Stimulated activated CD8-positive, alpha-beta memory T cell treated with anti-CD3 and anti-CD28 coated beads, Interleukin-7, amount 100 ng/mL, for 24 hours (primary cell): ENCODE results near the gene GFPT1.
"Not testable (repeated sequence)": the region's sequence is repeated elsewhere in the genome, so short reads cannot be mapped to it uniquely, and the experiment has no call there.

Experiments
- DNase-seq: peaks from one replicate; pipeline ENCODE4 v3.0.0-alpha.2; 2020; ENCODE audit warnings: low read depth

GFPT1 gene

DNA sequence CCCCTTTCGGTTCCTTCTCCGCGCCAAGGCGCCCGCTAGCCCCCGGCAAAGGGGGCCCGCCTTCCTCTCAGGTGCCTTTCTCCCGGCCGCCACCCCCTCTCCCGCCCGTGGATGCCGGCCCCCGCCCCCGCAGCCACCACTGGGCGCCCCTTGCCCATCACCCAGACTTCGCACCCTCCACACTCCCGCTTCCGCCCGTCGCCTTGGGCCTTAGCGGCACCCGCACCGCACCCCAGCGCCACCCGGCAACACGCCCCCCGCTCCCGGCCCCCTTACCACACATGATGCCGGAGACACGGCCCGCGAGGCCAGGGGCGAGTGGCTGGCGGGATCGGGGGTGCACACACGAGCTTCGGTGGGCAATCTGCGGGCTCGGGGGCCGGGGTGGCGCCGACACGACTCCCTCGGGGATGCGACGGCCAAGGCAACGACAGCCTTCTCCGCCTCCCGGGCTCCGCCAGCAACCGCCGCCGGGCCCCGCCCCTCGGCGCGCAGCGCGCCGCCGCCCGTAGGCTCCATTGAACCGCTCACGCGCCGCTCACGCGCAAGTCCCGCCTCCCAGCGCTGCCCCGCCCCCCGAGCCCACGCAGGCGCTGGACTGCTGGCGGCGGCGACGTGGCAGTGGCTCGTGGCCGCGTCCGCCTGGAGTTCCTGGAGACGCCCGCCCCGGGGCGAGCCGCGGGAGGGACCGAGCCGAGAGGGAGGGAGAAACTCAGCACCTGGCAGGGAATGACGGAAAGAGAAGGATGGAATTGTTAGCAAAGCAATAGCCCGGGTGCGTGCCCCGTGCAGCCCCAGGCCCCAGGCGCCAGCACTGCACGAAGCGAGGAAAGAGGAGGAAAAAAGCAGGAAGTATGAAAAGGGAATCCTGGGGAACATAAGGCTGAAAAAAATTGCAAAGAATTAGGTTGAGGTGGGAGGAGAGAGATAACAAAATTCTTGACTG is at the start of gene GFPT1:
Gene GFPT1, minus strand, starts transcription at position 439 of the 946 bp plus-strand sequence. Its CDS starts 156 bp downstream, at position 283.
- peak; percentile 80 for DNase-seq

DNA sequence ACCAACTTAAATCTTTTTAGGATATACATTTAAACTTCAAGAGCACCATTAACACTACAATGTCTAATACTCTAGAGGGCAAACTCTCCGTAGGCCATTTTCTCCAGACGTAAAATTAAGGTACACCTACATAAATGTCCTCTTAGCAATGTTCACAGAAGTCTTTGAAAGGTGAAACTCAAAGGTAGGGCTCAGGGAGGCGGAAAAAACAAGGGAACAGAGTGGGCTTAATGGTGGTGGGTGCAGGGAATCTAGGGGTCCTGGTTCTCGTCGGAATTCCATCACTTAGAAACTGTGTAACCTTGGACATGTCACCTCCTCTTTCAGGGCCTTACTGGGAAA is 49.5 kb upstream of the GFPT1 start:
- DNase-seq: no peak

DNA sequence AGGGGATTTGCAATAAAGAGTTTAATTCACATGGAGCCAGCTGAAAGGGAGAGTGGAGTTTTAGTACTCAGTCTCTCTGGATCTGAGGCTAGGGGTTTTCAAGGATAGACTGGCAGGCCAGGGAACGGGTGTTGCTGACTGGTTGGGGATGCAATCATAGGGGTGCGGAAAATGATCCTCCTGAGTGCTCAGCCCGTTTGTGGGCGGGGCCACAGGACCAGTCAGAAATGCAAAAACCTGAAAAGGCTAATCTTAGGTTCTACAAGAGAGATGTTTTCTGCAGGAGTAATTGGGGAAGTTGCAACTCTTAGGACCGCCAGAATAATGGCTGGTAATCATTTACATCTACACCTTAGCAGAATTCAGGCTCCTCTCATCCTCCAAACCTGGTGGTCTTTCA is 47.7 kb upstream of the GFPT1 start:
- DNase-seq: no peak

GRCh38 chr2:69429491-69430183 is 42.6 kb upstream of the GFPT1 start:
- DNase-seq: no peak

GRCh38 chr2:69428981-69429380 is 42.0 kb upstream of the GFPT1 start:
- no peak for DNase-seq

DNA sequence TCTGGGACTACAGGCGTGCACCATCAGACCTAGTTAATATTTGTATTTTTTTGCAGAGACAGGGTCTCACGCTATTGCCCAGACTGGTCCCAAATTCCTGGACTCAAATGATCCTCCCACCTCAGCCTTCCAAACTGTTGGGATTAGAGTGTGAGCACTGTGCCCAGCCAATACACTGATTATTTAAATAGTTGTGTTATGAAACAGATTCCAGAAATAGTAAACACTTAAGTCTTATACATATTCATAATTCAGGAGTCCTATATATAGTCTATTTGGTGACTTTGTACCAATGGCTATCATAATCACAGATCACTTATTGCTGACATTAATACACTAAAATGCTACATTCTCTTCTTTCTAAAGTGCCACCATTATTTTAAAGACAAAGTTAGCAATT is 37.4 kb upstream of the GFPT1 start:
- no peak for DNase-seq

GRCh38 chr2:69422198-69422597 is 35.2 kb upstream of the GFPT1 start:
- DNase-seq: no peak

DNA sequence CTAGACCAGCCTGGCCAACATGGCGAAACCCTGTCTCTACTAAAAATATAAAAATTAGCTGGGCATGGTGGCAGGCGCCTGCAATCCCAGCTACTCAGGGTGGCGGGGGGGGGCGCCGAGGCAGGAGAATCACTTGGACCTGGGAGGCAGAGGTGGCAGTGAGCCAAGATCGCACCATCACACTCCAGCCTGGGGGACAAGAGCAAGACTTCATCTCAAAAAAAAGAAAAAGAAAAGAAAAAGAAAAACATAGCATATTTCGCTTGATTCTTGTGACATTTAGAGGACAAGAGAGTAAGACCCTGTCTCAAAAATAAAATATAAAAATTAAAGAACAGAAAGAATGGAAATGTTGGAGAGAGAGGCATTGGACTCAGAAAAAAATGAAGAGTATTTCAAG is 32.1 kb upstream of the GFPT1 start:
- not testable (repeated sequence) for DNase-seq

DNA sequence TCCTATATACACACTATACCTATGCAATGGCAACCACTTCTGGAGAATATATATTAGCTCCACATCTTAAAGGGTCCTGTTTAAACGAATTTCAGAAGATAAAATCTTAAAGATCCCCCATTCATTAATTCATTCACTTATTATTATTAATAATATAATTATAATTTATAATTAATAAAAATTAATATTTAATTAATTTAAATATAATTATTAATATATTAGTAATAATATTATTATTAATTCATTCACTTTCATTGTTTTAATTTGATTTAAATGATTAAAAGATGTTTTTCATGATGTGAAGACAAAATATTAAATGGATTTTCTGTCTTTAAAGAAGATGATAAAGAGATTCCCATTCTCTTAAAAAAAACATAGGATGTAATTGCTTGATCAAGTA is 29.1 kb upstream of the GFPT1 start:
- no peak for DNase-seq

GRCh38 chr2:69411120-69411519 is 24.1 kb upstream of the GFPT1 start:
- DNase-seq: no peak

DNA sequence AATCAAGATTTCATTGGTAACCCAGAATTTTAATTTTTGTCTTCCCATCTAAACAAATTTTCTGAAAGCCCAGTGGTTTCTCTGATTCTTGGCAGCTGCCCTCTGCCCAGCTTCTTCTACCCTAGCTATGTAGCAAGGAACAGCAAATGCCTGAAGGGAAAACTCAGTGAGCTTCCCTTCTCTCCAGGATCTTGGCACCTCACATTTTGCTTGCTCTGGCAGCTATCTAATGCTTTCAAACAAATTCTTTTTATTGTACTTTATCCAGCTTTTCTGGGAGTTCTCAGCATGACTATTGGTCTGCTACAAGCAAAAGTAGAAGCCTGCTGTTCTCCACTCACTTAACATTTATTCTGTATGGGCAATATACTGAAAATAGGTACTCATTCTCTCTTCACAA is 18.3 kb upstream of the GFPT1 start:
- no peak for DNase-seq

DNA sequence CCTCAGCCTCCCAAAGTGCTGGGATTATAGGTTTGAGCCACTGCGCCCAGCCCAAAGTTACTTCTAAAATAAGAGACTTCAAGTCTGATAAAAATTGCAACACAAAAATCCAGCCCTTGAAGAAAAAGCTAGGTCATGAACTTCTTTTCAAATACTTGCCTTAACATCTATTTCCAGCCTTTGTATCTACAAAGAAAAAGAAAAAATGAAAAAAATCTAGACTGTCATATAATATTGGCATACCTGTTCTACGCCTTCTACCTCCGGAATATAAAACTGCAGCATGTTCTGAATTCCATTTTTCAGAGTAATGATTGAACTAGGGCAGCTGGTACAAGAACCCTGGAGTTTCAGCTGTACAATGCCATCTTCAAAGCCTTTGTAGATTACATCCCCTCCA is 13.1 kb upstream of the GFPT1 start:
- no peak for DNase-seq

GRCh38 chr2:69397234-69397633 is 10.2 kb upstream of the GFPT1 start:
- DNase-seq: no peak

- no peak for DNase-seq
Measured at GRCh38 chr2:69395866-69396265, 8.8 kb upstream of the GFPT1 start.

DNA sequence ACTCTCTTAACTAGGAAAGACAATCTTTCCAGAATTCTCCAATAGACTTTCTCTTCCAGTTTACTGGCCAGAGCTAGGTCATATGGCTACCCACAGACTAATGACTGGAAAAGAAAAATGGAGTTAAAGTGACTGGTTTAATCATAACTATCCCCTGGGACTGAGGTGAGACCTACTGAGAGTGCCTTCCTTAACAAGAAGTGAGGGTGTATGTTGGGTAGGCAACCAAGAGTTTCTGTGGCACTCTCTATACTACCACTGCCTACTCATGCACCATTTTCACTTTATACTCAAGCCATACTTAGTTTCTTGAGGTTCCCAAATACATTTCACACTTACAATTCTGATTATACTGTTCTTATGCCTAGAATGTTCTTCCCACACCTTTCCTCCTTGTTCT is 6.9 kb upstream of the GFPT1 start:
- DNase-seq: no peak

DNA sequence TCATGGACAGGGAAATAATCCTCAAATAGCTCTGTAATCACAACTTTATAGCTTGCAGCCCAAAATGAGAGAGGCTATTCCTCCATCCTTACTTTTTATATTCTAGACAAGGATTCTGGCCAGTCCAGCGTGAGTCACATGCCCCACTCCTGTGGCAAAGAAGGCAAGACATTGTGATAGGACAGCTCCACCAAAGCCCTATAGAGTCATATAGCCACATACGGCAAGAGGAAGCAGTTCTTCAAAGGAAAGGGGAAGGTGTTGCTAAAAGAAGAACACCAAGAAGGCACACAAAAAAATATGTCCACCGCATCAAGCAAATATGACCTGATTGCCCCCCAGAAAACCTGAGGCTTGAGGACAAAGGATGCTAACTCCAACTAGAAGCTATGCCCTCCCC is 3.4 kb upstream of the GFPT1 start:
- DNase-seq: no peak

- no peak for DNase-seq
Measured at GRCh38 chr2:69390001-69390400, 3.0 kb upstream of the GFPT1 start.

DNA sequence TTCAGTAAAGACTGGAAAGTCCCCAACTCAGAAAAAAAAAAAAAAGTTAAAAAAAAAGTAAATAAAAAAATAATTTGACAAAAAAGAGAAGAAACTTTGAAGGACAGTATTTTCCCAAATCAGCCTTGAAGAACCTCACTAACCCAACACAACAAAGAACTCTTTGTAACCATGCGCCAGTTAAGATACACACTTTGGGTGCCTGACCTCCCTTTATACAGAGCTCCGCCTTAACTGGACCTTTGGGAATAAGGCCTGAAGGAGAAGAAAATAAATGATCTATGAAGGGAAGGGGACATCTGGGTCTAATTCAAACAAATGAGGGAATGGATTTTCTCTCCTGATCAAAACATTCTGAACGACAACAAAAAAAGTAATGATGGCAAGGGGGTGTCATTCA is 2.2 kb upstream of the GFPT1 start:
- no peak for DNase-seq

DNA sequence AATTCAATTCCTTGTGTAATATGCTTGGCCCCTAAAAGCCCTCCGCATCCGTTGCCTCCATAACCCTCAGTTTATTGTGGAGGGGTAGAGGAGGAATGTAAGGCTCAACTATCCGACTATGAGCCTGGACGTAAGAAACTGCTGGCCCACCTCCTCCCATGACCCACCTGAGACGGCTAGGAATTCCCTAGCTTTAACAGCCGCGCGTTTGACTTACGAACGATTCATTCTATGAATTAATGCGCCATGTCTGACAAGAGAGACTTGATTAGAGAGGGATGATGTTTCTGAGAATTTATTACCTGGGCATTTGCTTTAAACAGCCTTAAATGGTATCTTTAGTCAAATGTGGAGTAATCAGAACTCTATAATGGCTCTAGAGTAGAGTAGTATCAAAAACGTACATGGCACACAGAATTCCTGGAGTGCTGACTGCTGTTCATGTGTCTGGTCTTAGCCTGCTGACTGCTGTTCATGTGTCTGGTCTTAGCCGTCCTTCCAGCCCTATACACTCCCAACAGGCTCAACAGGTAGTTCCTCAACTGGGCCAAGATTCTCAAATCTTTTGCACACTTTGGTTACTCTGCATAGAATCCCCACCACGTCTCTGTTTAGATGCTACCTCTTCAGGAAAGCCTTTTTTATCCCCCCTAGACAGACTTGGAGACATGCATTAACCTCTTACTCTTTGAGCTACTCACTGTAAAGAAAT is 899 bp upstream of the GFPT1 start:
- DNase-seq: no peak

DNA sequence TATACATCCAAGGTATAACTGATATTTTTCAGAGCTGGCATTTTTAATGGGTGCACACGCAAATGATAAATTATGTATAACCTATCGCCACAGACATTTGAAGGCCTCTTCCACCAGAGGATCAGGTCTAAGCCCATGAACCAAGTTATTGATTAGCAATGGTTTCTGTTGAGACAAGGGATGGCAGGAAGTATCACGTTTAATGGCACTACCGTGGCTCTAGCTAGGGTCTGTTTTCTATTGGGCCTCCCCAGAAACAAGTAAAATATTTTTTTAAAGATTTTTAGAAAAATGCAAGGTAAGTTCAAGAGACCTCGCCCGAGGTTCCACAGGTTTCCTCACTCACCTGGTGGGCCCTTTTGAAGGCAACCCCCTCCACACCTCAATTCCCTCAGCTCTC is 667 bp downstream of the GFPT1 start:
- DNase-seq: no peak

DNA sequence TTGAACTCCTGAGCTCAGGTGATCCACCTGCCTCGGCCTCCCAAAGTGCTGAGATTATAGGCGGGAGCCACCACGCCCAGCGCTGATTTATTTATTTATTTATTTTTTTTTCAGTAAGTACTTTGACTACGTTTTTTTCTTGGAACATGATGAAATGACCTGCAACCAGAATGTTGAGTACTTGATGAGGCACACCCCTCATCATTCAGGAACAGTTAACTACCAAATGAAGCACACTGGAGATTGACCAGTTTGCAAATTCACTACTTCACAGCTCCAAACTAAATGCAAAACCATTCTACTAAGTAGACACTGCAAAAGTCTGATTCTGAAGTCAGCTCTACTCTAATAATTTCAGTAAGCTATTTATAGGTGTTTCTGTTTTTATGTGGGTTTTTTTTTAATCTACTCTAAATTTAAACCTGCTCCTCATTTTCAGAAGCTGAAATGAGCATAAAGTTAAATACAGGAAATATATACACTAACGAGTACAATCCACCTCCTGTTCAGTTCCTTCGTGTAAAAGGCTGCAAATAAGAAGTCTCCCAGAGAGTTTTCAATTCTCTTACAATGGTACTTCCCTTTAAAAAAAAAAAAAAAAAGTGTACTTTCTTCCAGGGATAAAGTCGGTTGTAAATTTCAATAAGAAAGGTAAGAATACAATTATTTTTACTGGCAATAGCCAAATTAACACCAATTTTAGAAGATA is 1.4 kb downstream of the GFPT1 start:
- DNase-seq: no peak

GRCh38 chr2:69384618-69385081 is 2.4 kb downstream of the GFPT1 start:
- no peak for DNase-seq
